Stimulated activated CD4-positive, alpha-beta T cell treated with anti-CD3 and anti-CD28 coated beads, Interleukin-12 subunit alpha, Interleukin-12 subunit beta, amount 100 ng/mL, for 24 hours (primary cell): ENCODE results near the gene CTNNA2.

Experiments
- DNase-seq, 2 experiments: peaks; one replicate each; pipeline ENCODE4 v3.0.0-alpha.2; 2020; ENCODE audit warnings: low read depth in 2 of 2

CTNNA2 gene

DNA sequence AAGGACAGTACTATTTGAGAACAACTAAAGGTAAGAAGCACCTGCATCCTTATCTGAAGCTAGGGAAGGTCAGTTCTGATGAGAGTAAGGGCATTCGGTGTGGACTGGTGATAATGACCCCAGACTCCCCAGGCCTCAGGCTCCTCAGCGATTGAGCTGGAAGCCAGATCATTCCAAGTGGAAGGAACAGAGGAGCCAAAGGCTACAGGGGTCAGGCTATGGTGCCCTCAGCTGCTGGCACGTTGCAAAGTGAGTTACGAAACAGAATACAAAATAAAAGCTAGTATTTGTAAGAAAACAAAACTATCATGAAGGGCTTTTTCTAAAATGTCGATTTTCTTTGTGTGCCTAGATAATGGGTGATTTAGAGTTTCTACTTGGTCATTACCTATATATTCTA lies 960.2 kb downstream of the CTNNA2 start:
- no peak for DNase-seq

DNA sequence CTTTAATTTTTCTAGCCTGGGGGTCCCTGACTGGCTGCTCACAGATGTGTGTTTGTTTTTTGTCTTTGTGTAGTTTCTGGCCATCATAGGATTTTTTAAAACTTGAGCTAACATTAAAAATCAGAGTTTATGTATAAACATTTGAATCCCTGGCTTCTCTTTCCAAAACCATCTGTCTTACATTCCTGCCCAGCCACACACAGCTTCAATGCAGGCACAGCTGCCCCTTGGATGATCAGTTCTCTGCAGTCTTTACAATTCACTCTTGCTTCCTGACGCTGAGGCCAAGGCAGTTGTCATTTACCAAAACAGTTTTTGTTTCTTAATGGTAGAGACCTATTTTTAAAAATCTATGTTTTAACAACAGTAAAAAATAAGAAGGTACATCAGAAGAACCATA lies 960.9 kb downstream of the CTNNA2 start:
- DNase-seq = no peak

DNA sequence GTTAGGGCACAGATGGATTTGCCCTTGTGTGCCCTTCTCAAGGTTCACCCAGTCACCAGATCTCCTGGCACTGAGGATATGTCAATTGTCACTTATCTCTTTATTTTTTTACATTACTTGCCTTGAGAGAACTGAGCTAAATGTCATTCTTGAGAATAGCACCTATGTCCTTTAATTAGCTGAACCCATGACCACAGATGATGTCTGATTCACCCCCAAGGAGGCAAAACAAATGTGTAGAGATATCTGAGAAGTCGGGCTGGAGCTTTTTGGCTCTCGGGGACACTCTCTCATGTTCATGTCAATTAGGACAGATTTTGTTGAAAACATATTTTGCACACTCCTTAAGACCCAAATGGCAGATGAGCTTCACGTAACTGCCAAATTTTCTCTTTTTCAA lies 963.1 kb downstream of the CTNNA2 start:
- no peak for DNase-seq

DNA sequence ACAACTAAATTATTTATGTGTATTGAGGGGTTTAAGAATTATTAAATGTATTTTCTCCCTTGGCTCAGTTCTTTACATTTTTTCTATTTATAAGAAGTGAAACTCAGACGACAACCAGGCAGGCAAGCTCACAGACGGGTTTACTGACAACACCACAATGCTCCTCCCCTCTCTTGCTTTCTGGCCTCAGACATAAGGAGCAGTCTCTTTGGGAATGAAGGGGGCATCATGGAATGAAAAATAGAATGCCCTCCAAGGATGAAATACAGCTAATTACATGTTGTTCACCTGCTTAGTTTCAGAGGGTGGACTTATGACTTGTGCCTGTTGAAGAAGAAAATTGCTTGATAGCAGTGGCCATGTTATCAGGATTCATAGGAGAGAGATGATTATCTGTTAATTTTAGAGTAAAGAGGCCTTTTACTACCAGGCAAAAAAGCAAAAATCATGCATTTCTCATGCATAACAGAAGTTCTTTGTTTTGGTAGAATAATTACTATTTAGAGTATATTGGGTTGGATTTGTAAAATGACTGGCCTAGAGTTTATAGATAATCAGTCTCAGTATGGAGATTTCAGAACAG lies 963.8 kb downstream of the CTNNA2 start:
- DNase-seq = no peak

DNA sequence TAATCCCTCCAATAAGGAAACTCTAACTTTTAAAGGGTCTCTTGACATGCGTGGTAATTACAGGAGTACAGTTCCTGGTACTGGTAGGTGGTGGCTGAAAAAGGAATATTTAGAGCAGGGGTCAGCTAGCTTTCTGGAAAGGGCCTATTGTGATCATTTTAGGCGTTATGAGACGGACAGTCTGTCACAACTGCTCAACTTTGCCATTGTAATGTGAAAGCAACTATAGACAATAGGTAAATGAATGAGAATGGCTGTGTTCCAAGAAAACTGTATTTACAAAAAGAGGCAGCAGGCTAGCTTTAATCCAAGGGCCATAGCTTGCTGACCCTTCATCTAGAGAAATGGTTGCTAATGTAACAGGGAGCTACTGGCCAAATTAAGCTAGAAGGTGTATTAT lies 969.4 kb downstream of the CTNNA2 start:
- DNase-seq = no peak

DNA sequence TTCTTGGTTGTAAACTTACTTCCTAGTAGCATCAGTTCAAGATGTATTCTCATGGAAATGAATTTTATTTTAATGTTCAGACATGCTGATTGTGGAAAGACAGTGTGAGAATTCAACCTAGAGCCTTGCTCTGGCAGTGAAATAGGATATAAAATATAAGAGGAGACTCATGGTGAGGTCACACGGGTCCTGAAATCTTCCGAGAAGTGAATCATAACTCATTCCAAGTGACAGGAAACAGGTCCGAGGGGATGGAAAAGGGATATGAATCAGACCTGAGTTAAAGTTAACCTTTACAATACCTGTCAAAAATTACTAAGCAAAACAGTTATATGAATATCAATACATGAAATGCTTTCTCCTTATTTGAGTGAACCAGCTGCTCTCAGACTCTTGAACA lies 976.9 kb downstream of the CTNNA2 start:
- DNase-seq = no peak

DNA sequence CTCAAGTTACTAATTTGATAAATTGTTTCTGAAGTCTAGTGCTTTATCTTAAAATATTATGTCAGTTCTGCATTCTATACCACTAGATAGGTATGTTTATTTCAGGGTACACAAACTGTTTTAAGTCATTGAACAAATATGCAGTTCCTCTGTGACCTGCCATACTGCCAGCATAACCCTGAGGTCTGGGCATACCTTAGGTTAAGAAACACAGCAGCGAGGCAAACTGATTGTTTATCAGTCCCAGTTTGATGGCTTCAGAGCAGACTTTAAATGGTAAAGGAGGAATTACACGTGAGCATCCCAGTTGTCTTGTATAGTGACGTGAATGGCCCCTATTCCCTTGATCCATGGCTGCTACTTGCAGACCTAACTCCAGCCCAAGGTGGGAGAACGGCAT lies 978.1 kb downstream of the CTNNA2 start:
- DNase-seq = no peak

DNA sequence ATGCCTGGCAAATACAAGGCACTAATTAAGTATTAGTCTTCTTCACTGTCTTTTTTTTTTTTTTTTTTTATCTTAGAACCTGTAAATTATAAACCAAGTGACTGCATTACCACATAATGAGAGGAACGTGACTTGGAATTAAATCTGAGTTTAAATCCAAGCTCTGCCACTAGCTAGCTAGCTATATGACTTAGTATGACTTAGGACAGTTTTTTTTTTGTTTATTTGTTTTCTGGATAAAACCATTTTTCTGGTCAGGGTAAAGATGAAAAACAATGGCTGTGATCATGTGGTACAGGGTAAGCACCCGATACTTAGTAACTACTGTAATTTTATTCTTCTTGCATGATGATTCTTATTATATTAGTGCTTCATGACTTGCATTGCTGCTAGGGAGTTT lies 983.5 kb downstream of the CTNNA2 start:
- no peak for DNase-seq

DNA sequence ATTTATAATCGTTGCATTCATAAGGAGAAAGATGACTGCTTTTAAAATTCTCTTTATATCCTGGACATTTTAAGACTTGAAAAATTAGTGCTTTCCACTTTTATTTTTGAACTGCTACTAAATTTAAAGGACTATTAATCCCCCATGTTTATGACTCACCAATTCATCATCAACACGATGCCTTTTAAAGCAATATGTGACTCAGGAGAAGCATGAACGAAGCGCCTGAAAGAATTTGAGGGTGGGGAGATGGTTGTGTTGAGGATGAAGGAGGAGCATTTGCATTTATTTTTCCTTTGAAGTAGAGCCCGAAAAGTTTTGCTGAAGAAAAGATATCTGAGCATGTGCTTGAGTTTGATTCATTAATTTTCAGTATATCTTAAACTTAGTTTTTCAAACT lies 983.9 kb downstream of the CTNNA2 start:
- no peak for DNase-seq

DNA sequence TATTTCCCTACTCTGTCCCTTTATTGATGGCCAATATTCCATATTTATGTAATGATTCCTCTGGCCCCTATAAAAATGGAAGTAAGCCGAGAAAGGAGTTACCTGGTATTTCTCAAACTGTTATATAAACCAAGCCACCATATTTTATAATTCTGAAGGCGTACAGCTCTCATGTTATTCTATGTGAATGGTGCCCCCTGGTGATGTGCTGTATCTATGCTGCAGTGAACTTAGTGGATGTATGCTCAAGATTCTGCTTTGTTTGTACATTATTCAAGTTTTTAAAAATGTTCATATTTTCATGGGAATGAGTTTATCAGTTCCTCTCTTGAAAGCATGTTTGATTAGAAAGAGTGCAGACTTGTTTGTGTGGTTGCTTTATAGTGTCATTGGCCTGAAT lies 986.2 kb downstream of the CTNNA2 start:
- DNase-seq = no peak

DNA sequence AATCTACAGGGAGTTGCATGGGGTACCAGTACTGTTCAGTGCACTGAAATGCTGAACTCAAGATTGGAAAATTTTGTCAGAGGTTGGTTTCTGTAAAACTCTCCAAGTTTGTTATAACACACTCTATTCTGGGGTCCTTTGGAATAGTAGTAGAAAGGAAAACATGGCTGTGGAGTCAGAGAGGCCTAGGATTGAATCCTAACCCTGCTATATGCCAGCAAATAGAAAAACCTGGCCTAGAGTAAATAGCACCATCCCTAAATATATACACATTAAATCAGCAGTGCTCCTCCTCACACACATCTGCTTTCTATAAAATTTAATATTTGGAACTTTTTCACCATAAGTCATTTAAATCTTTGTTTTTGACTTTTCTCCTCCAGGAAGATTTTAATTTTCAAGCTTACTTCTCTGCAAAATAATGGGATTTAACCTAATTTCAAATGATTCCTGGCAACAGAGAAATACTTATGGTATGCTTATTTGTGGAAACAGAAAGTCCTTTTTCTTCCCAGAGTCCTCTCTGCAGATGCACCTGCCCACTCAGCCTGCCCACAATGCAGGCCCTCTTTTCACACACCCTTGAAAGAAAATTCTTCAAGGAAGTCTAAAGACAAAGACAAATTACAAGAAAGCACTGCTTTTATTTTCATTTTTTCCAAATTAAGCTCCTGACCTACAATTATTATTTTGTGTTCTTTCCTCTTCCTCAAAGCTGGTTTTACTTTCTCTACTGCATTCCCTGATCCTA lies 989.2 kb downstream of the CTNNA2 start:
- DNase-seq = no peak

DNA sequence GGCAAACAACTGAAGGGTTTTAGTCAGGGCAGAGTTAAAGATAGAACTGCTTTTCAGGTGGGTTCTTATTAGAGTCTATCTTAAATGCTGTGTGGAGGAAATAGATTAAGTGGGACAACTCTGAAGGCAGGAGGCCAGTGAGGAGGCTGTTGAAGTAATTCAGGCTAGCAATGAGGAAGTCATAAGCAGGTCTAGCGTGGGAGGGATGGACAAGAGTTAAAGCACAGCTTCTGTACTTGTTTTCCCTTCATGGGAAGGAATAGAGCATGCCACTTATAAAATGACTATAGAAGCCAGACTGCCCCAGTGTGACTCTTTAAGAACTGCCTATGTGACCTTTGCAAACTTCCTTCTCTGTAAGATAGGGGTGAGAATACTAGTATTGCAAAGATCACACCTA lies 993.7 kb downstream of the CTNNA2 start:
- DNase-seq = no peak

DNA sequence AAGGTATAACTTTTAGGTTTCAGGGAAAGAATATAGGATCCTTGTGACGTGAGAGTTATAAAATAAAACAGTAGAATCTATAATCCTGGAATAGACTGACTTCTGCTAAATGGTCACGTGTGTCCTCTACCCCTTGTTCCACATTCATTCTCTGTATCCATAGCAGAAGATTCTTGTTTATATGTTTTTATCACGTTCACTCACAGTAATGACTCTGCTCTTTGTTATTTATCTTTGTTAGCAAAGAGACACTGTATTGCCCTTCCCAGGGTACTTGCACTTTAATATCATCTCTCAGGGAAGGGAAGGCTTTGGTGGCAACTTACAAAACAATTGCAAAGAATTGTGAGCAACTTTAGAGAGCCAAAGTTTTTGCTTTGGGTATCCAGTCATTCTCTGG lies 997.9 kb downstream of the CTNNA2 start:
- no peak for DNase-seq

DNA sequence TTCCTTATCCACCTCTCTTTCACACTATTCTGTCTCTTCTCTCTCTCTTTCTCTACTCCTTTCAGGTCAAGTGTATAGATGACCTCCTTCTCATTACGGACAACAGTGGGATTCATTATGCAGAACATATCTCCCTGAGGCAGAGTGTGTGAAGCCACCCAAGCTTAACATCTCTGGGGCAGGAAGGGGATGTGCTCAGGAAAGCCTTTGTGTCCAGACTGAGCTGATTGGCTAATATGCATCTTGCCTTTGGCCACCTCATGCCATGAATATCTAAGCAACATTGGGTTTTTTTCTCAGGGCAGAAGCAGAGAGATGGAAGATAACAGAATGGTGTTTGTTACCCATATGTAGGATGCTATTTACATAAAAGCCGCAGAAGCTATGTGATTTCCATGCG lies 1003.1 kb downstream of the CTNNA2 start:
- no peak for DNase-seq

DNA sequence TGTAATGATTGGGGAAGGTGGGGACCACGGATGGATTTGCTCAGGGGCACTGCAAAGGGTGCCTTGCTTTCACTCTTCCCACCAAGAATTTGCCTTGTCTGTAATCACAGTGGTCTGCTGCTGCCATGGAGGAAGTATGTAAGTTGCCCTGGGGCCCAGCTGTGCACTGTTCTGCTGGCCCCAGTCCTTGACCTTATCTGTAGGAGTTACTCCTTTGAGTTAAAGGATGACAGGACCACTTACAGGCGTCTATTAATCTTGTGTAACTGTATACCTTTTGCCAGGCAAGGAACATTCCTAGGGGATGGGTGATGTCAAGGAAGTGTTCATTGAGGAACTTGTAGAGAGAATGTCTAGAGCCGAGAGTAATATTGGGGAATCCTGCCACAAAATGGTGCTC lies 1004.5 kb downstream of the CTNNA2 start:
- DNase-seq = no peak

DNA sequence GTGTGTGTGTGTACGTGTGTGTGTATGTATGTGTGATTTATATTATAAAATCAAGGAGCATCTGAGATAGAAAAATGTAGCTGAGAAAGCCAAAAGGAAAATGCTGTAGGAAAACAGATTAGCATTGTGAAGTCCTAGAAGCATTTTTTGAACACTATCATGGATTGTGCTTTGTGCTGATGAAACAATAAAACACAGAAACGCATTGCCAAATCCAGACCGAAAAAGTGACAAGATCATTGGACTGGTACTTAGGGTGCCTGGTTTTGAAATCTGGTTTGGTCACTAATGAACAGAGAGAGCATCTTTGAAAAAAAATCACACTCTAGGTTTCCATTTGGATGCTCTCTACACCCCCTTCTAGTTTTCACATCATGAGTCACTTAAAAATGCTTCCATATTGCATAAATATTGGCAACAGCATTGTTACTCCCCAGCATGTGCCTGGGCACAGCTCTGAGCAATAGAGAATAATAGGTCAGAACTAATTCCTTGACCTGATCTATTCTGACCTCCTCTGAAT lies 1006.3 kb downstream of the CTNNA2 start:
- DNase-seq = no peak

DNA sequence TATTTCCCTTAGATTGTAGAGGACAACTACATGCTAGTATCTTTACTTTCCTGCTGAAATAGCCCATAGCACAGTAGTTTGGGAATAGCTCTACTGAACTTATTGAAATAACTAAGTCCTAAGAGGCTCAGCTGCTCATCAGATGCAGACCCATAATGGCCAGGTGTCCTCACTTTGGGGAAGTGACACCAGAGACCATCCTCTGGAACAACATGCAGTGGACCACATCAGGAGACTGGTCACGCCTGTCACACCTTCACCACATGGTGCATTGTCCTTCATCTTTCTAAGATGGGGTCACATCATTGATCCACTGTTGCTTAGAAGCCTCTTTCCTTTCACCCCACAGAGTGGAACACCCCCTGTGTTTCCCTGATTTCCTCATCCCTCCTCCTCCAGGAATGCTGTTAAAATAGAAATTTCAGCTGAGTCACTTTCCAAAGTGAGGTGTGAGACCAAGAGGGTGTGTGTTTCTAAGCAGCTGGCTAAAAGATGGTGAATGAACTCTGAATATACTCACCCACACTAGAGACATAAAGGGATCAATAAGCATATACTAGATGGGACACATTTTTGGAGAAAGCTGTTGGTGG lies 1006.9 kb downstream of the CTNNA2 start:
- no peak for DNase-seq

DNA sequence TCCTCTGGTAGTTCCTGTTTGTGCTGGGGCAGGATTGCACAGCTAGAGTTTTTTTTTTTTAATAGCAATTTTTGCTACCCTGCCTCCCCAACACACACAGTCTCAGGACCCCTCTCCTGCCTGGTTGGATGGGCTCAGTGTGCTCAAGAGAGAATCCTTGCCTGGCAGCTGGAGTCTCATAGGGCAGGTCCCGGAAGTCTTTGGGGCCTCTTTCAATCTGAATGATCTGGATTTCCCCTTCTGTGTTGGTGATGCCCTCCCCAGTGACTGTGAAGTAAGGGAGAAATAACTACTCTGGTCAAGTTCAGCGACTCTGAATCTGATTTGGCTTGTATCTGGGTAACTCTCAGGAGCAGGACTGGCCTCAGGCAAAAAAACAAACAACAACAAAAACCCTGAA lies 1012.3 kb downstream of the CTNNA2 start:
- no peak for DNase-seq

DNA sequence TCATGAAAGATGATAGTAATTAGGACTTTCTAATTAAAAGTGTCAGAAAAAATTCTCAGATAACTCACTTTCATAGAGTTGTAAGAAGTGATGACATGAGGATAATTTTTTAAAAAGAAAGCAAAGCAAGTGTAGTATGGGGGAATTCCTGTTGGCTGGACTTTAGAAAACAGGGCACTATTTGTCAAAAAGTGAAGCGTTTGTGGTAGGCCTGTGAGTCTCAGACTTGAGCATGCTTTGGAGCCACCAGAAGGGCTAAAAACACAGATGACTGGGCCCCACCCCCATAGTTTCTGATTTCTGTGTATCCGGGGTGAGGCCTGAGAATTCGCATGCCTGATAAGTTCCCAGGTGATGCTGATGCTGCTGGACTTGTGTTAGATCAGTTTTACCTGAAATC lies 1014.3 kb downstream of the CTNNA2 start:
- DNase-seq = no peak

DNA sequence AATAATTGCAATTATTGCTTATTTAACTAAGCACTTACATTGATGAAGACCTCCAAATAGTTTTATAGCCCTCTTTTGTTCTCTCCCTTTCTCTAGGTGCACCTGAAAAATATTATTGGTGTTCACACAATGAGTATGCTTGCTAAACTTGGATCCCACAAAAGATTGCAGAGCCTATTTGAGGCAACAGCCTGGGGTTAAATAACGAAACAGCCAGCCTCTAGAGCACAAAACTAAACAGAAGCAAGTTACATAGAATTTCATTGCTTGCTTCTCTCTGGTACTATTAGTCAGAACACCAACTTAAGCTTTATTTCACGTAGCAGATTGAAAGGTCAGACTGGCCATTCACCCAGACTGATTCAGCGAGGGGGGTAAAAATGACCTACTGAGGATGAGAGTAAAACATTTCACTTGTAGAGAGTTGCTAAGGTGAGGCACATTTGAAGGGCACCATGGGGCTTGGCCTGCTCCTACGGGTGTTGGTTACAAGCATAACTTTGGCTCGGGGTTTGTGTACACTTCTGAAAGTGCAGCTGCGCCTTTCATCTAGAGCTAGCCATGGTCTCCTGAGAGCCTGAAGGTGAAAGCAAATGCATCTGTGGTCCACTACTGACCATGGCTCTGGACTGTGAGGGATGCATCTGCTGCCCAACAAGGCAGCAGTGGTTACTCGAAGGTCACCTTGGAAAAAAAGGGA lies 1016.8 kb downstream of the CTNNA2 start:
- no peak for DNase-seq

DNA sequence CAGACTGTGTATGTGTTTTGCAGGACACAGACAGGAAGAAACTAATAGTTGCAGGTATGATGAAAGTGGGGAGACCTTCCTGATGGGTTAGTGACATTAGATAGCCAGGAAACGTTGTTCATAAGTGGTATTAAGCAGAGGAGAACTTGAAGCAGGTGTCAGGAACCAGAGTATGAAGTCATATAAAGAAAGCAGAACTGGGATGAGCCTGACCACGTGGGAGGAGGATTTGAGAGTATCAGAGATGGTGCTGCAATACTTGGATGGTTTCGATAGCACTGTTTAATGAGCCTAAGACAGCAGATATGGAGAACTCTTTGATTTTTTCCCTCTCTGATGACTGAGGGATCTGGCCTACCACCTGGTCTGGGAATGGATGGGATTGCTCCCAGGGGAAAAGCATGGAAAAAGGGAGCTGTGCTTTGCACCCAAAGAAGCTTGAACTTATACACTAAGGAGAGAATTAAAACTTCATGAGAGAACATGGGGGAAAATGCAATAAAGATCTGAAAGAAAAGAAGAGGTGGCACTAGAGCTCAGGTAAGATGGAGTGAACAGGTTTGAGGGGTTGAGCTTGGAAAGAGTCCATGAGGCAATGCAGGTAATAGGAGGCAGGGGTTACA lies 1017.7 kb downstream of the CTNNA2 start:
- DNase-seq = no peak

DNA sequence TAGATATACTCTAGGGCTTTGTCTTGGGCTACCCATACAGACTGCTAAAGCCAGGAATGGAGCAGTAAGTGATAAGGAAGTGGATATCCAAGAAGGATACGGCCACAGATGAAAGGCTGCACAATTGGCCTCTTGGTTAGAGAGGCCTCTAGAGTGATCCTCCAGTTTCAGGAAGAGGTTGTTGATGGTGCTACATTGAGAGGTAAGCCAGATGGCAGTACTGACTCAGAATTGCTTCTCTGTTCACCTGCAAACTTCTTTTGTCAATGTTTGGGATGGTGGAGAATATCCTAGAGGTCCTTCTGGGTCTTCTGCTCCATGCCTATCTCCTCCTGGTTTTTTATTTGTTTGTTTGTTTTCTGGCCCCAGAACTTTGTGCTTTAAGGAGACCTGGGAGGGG lies 1018.5 kb downstream of the CTNNA2 start:
- DNase-seq = no peak
